B cell (primary cell): ENCODE data around the gene FTO.

ENCODE experiments used
- CTCF ChIP-seq: fragments of 200-600 bp; IDR thresholded peaks from one replicate; pipeline ENCODE4 v1.8.0; 2022; ENCODE audit warnings: antibody characterized with exemption, mild to moderate bottlenecking
- EZH2 ChIP-seq: IDR thresholded peaks from 2 replicates; pipeline ENCODE4 v1.6.1; 2012; ENCODE audit warnings: borderline replicate concordance, low read depth, mild to moderate bottlenecking, moderate library complexity, low read length; ENCODE audit not compliant: insufficient read depth, poor library complexity, severe bottlenecking

GRCh38 chr16:53803998-53804397 lies 100.0 kb downstream of the FTO start:
- TF ChIP-seq CTCF = no peak
- TF ChIP-seq EZH2 = no peak
